NT2/D1 (cell line): ENCODE results near the gene HEATR1.

ENCODE experiments used
- DNase-seq: peaks from one replicate; pipeline ENCODE4 v3.0.0-alpha.2; 2011; ENCODE audit warnings: low read depth, low spot score
- H3K27me3 ChIP-seq: 2 replicates; pipeline ENCODE4 v1.6.0; 2011; ENCODE audit warnings: mild to moderate bottlenecking; ENCODE audit not compliant: insufficient read length, insufficient read depth
- H3K36me3 ChIP-seq: 2 replicates; pipeline ENCODE4 v1.6.1; 2011; ENCODE audit warnings: mild to moderate bottlenecking, low read length, mixed read lengths; ENCODE audit not compliant: insufficient read depth, insufficient read length
- H3K4me1 ChIP-seq: 2 replicates; pipeline ENCODE4 v1.5.1; 2011; ENCODE audit not compliant: insufficient read depth, insufficient read length
- H3K4me3 ChIP-seq: 2 replicates; pipeline ENCODE4 v1.5.1; 2011; ENCODE audit warnings: low read depth; ENCODE audit not compliant: insufficient read length
- H3K9ac ChIP-seq: 2 replicates; pipeline ENCODE4 v1.6.0; 2011; ENCODE audit warnings: low read depth; ENCODE audit not compliant: insufficient read length
- H3K9me3 ChIP-seq: 2 replicates; pipeline ENCODE4 v1.5.1; 2011; ENCODE audit warnings: mild to moderate bottlenecking, low read length; ENCODE audit not compliant: insufficient read depth
- SUZ12 ChIP-seq: IDR thresholded peaks from 2 replicates; pipeline ENCODE4 v1.6.1; 2011; ENCODE audit not compliant: insufficient read length, insufficient read depth; ENCODE audit errors: extremely low read depth
- YY1 ChIP-seq: IDR thresholded peaks from 2 replicates; pipeline ENCODE4 v1.6.1; 2011; ENCODE audit not compliant: insufficient read length, insufficient read depth
- ZNF274 ChIP-seq: IDR thresholded peaks from 2 replicates; pipeline ENCODE4 v1.6.1; 2011; ENCODE audit warnings: mild to moderate bottlenecking, low read depth, low read length

The HEATR1 gene

GRCh38 chr1:236522937-236523703, 81.2 kb downstream of the HEATR1 start:
- H3K9ac ChIP-seq = peak overlapping the region; percentile 88
- peaks cover 3% of the 10 kb centered on the region for H3K4me1 ChIP-seq
- H3K27me3 ChIP-seq = peaks cover 24% of the 10 kb centered on the region
- no peak for DNase-seq
- TF ChIP-seq SUZ12 (no peak), ZNF274 (no peak), YY1 (no peak)
- H3K9me3 ChIP-seq = no peaks in the 10 kb centered on the region; the same call in 1 of the 2 replicates
- peaks cover 6% of the 10 kb centered on the region for H3K36me3 ChIP-seq
- peak overlapping the region; percentile 79 for H3K4me3 ChIP-seq

DNA sequence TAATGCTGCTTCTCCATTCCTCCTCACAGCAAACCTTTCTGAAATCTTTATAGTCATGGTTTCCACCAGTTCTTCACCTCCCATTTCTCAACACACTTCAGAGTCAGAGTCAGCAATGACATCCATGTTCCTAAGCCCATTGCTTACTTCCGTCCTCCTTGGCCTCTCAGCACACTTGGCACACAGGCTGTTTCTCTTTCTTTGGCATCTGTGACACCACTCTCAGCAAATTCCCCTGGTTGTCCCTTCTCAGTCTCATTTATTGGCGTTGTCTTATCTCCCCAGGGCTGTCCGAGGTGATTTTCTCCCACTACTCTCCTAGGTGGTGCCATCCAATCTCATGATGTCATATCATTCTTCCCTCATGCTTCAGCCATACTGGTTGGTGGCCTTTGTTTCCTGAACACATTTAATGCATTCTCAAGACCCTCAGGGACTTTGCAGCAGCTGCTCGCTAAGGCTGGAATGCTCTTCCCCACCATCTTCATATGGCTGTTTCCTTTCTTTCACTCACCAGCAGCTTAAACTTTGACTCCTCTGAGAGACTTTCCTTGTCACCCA, 83.8 kb downstream of the HEATR1 start:
- Histone ChIP-seq H3K9ac (no peak overlapping the region), H3K27me3 (peaks cover 24% of the 10 kb centered on the region), H3K36me3 (no peaks in the 10 kb centered on the region), H3K4me3 (no peak overlapping the region), H3K9me3 (no peaks in the 10 kb centered on the region; the same call in 1 of the 2 replicates), H3K4me1 (peaks cover 3% of the 10 kb centered on the region)
- no peak for TF ChIP-seq YY1
- TF ChIP-seq SUZ12 = no peak
- TF ChIP-seq ZNF274 = no peak
- DNase-seq = no peak

DNA sequence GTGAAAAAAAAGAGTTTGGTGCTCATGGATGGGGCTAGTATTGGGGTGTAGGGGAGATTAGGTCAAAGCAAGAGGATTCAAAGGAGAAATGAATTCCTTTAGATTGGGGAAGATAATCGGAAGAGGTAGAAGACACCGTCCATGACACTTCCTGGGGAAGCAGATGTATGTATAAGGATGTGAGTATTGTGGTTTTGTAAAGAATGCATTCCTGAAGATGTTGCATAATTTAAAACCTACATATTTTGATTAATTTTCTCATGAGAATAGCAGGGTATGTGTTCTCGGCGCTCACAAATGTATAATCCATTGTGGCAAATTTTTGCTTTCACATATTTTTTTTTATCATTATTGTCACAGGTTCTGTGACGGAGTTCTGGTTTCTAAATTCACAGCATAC, 86.0 kb downstream of the HEATR1 start:
- TF ChIP-seq YY1 (no peak), SUZ12 (no peak), ZNF274 (no peak)
- Histone ChIP-seq H3K27me3 (peaks cover 5% of the 10 kb centered on the region), H3K4me3 (no peak overlapping the region), H3K9ac (no peak overlapping the region), H3K4me1 (peaks cover 3% of the 10 kb centered on the region), H3K36me3 (no peaks in the 10 kb centered on the region), H3K9me3 (no peaks in the 10 kb centered on the region; the same call in 1 of the 2 replicates)
- no peak for DNase-seq

DNA sequence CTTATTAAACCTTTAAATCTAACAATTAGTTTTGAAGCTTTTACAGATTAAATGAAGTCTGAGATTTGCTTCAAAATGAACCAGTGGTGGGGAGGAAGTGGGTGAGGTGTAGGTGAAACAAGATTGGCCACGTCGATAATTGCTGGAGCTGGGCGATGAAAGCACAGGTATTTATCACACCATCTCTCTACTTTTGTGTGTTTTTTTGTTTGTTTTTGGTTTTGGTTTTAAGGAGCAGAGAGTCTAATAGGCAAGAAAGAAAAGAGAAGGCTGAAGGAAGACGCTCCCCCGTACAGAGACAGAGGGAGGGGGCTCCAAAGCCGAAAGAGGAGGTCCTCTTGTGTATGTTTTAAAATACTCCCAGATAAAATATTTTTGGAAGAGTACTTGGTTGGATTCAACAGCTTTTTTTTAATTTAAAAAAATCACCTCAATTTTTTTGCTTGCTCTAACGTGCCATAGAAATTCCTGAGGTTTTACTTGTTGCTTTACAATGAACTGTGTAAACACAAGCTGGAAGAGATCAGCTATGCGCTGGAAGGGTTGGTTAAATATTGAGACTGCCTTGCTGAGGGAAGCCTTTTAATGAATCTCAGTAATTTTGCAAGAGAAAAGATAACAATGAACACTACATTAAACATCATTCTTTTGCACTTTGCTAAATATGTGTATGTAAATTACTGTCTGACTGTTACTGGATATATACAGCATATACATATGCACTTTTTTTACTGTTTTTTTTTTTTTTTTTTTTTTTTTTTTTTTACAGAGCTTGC, 87.2 kb downstream of the HEATR1 start:
- TF ChIP-seq ZNF274 (no peak), YY1 (no peak), SUZ12 (no peak)
- H3K27me3 ChIP-seq = no peaks in the 10 kb centered on the region
- no peaks in the 10 kb centered on the region; the same call in 1 of the 2 replicates for H3K9me3 ChIP-seq
- H3K4me3 ChIP-seq = no peak overlapping the region
- H3K9ac ChIP-seq = no peak overlapping the region
- no peak for DNase-seq
- H3K36me3 ChIP-seq = no peaks in the 10 kb centered on the region
- peaks cover 3% of the 10 kb centered on the region for H3K4me1 ChIP-seq

DNA sequence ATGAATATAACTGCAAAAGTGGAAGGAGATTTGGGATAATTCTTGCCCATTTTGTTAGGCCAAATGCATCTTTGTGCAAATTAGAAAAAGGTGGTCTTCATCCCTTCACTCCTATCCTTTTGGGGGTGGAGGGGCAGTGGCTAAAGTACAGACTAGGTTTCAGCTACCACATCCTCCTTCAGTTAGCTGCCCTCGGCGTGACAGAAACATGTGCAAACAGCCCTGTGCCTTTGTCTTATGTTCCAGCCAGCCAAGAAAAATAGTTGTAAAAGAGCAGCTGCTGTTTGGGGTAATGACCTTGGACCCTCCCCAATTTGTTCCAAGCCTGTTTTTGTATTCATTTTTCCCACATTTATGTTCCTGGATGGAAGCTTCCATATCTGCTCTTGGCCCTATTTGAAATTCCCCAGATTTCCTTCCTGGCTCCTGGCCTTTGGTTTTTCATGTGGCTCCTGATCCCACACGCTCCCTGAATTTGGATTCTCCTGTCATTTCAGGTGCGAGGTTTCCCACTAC, 88.8 kb downstream of the HEATR1 start:
- Histone ChIP-seq H3K27me3 (no peaks in the 10 kb centered on the region), H3K9ac (no peak overlapping the region), H3K36me3 (no peaks in the 10 kb centered on the region), H3K4me1 (peaks cover 2% of the 10 kb centered on the region), H3K9me3 (no peaks in the 10 kb centered on the region), H3K4me3 (no peak overlapping the region)
- TF ChIP-seq YY1 = no peak
- TF ChIP-seq ZNF274 = no peak
- no peak for DNase-seq

- TF ChIP-seq SUZ12 (no peak), YY1 (no peak), ZNF274 (no peak)
- H3K4me1 ChIP-seq = no peaks in the 10 kb centered on the region
- no peak overlapping the region for H3K4me3 ChIP-seq
- no peaks in the 10 kb centered on the region for H3K9me3 ChIP-seq
- H3K36me3 ChIP-seq = no peaks in the 10 kb centered on the region
- no peaks in the 10 kb centered on the region for H3K27me3 ChIP-seq
- H3K9ac ChIP-seq = no peak overlapping the region
- no peak for DNase-seq
Observed at GRCh38 chr1:236514703-236515442, 89.4 kb downstream of the HEATR1 start.
